Measurements from ENCODE around the gene KIAA1958. TPM values are rescaled to one million over a fixed set of nuclear protein-coding genes. Genes with fewer than 3 reads are reported as not detected.

Gene KIAA1958
- polyA plus RNA-seq, 1 of the 3 experiments (the other 2 are of a cell fraction) = 1.6 TPM

GRCh38 chr9:112562235-112562958 lies 75.8 kb downstream of the KIAA1958 start:
- no peak overlapping the region for H3K9ac ChIP-seq
- H3K9me2 ChIP-seq = no peaks in the 10 kb centered on the region
- no peak overlapping the region for H2AFZ ChIP-seq (ENCODE audit: low read depth)
- peaks cover 20% of the 10 kb centered on the region for H3K79me2 ChIP-seq (ENCODE audit: insufficient read depth)
- H3K27ac ChIP-seq (ENCODE audit: low read depth in 2 of 2, low read length in 1 of 2) = no peak overlapping the region
- POLR2A ChIA-PET = no interaction called here
- peaks cover 10% of the 10 kb centered on the region for H3K9me3 ChIP-seq
- no peak overlapping the region for H3K4me3 ChIP-seq (ENCODE audit: low read depth in 2 of 2, low read length in 1 of 2)
- no peaks in the 10 kb centered on the region for H4K20me1 ChIP-seq (ENCODE audit: insufficient read depth)
- CTCF ChIA-PET = interaction anchor here (0.8 kb wide), 1 partner anchor 9 kb away, joined by 3 read pairs; no protein-coding TSS in a partner anchor
- no peak overlapping the region for H3K4me2 ChIP-seq
- TF ChIP-seq RXRA (IDR thresholded peaks at IDR 0.05; ENCODE audit: borderline replicate concordance, low read depth) (no peak), REST (IDR thresholded peaks at IDR 0.05; ENCODE audit: low read depth, low read length) (no peak), MAX (IDR thresholded peaks at IDR 0.05; ENCODE audit: low read depth) (no peak), MEF2A (IDR thresholded peaks at IDR 0.05; ENCODE audit: borderline replicate concordance, low read depth) (no peak)
- H3K27me3 ChIP-seq (ENCODE audit: insufficient read depth) = no peaks in the 10 kb centered on the region
- WGBS (ENCODE audit: low lambda C conversion rate) = 98% methylated on average over 4 of the region's 4 CpGs
- peaks cover 10% of the 10 kb centered on the region for H3F3A ChIP-seq (replicated peaks; ENCODE audit: insufficient read depth)
- H3K4me1 ChIP-seq (ENCODE audit: control insufficient read depth in 1 of 2, insufficient read depth in 2 of 2, low read depth in 1 of 2, low read length in 1 of 2) = peaks cover 0 to 20% of the 10 kb centered on the region in 2 experiments; a peak in 1 of 4 replicates
- H3K36me3 ChIP-seq (replicated peaks in 1 of 2; ENCODE audit: control insufficient read depth in 1 of 2, insufficient read depth in 2 of 2, low read length in 1 of 2) = peaks cover 0 to 3% of the 10 kb centered on the region in 2 experiments
- DNase-seq = no peak

GRCh38 chr9:112569186-112569585 lies 82.6 kb downstream of the KIAA1958 start:
- H3K79me2 ChIP-seq (ENCODE audit: insufficient read depth) = peaks cover 12% of the 10 kb centered on the region; the same call in 1 of the 2 replicates
- peaks cover 19 to 23% of the 10 kb centered on the region in 2 experiments; a peak in 3 of 4 replicates for H3K4me1 ChIP-seq (ENCODE audit: control insufficient read depth in 1 of 2, insufficient read depth in 2 of 2, low read depth in 1 of 2, low read length in 1 of 2)
- H3K9me2 ChIP-seq = no peaks in the 10 kb centered on the region
- no peaks in the 10 kb centered on the region for H4K20me1 ChIP-seq (ENCODE audit: insufficient read depth)
- H3K36me3 ChIP-seq (replicated peaks in 1 of 2; ENCODE audit: control insufficient read depth in 1 of 2, insufficient read depth in 2 of 2, low read length in 1 of 2) = peaks cover 3% of the 10 kb centered on the region in 2 experiments
- no peaks in the 10 kb centered on the region for H3K27me3 ChIP-seq (ENCODE audit: insufficient read depth)
- no peak overlapping the region for H3K9ac ChIP-seq
- peaks cover 26% of the 10 kb centered on the region for H3F3A ChIP-seq (replicated peaks; ENCODE audit: insufficient read depth)
- WGBS (ENCODE audit: low lambda C conversion rate) = 12% methylated on average over 2 of the region's 2 CpGs
- ChIA-PET CTCF (interaction anchor here (0.9 to 1.4 kb wide), 3 partner anchors 25 to 250 kb away, joined by 3 to 4 read pairs (median 3); no protein-coding TSS in a partner anchor), POLR2A (no interaction called here)
- H3K27ac ChIP-seq (ENCODE audit: low read depth in 2 of 2, low read length in 1 of 2) = peak overlapping the region; percentile 7 to 40; a peak in 3 of 4 replicates
- peak overlapping the region; percentile 44; the same call in 1 of the 2 replicates for H3K4me2 ChIP-seq
- no peak for DNase-seq
- peaks cover 6% of the 10 kb centered on the region; the same call in 1 of the 2 replicates for H3K9me3 ChIP-seq
- no peak overlapping the region; a peak in 1 of 4 replicates for H3K4me3 ChIP-seq (ENCODE audit: low read depth in 2 of 2, low read length in 1 of 2)
- no peak overlapping the region for H2AFZ ChIP-seq (ENCODE audit: low read depth)
- TF ChIP-seq USF1 (IDR thresholded peaks at IDR 0.05; ENCODE audit: borderline replicate concordance, low read depth) (no peak), FOSL2 (IDR thresholded peaks at IDR 0.05; ENCODE audit: borderline replicate concordance, low read depth) (0 out of 2 replicates have a peak, but pooled peaks have one; percentile 22), TCF12 (IDR thresholded peaks at IDR 0.05) (peak; percentile 86), MXI1 (IDR thresholded peaks at IDR 0.05; ENCODE audit: low read depth, low read length) (no peak), IRF3 (IDR thresholded peaks at IDR 0.05; ENCODE audit: low read depth, low read length) (no peak), POLR2AphosphoS5 (IDR thresholded peaks at IDR 0.05; ENCODE audit: low read depth, low read length) (peak; percentile 59; the same call in 1 of the 2 replicates), FOXM1 (IDR thresholded peaks at IDR 0.05; ENCODE audit: low read depth) (0 out of 2 replicates have a peak, but pooled peaks have one; percentile 16), EP300 (IDR thresholded peaks at IDR 0.05; ENCODE audit: borderline replicate concordance in 1 of 2, low read depth in 1 of 2, low read length in 1 of 2) (peak; percentile 34 to 46; a peak in 2 of 4 replicates), TAF1 (IDR thresholded peaks at IDR 0.05; ENCODE audit: borderline replicate concordance, low read depth, low read length) (no peak), NFIC (IDR thresholded peaks at IDR 0.05; ENCODE audit: borderline replicate concordance) (peak; percentile 77; the same call in 1 of the 2 replicates), FOXJ3 (CRISPR knock-in tag; IDR thresholded peaks at IDR 0.05) (no peak), SIN3A (IDR thresholded peaks at IDR 0.05; ENCODE audit: borderline replicate concordance, low read depth, low read length) (no peak), TEAD4 (IDR thresholded peaks at IDR 0.05; ENCODE audit: borderline replicate concordance, insufficient read depth) (peak; percentile 55; the same call in 1 of the 2 replicates), SMC3 (IDR thresholded peaks at IDR 0.05; ENCODE audit: low read depth, low read length) (no peak), JUND (IDR thresholded peaks at IDR 0.05) (peak; percentile 19; the same call in 1 of the 2 replicates), RCOR1 (IDR thresholded peaks at IDR 0.05; ENCODE audit: low read length) (peak; percentile 93), RAD21 (IDR thresholded peaks at IDR 0.05; ENCODE audit: low read length) (peak; percentile 7; the same call in 1 of the 2 replicates), CHD2 (IDR thresholded peaks at IDR 0.05; ENCODE audit: low read length, partially characterized antibody) (peak; percentile 16)
